GM20431 (cell line): Measurements from ENCODE around the gene MS4A4A.
"Not testable (repeated sequence)": the region's sequence is repeated elsewhere in the genome, so short reads cannot be mapped to it uniquely, and the experiment has no call there.

Experiments
- in situ Hi-C: fragments of 300-500 bp; cut with MseI, MboI; formaldehyde crosslinking; loops from one replicate; pipeline ENCODE4 v1.15.0; 2020; ENCODE audit warnings: low sequenced_read_pairs; ENCODE audit not compliant: unreplicated experiment

Gene MS4A4A

GRCh38 chr11:60301178-60301577 is 20.7 kb downstream of the MS4A4A start:
- in situ Hi-C loops: no loop called here

GRCh38 chr11:60301884-60302283 is 21.4 kb downstream of the MS4A4A start:
- in situ Hi-C loops: not testable (repeated sequence)

- in situ Hi-C loops: no loop called here
Measured at GRCh38 chr11:60303661-60304060, 23.2 kb downstream of the MS4A4A start.

- in situ Hi-C loops: no loop called here
Measured at GRCh38 chr11:60305906-60306619, 25.6 kb downstream of the MS4A4A start.

GRCh38 chr11:60307507-60308195 is 27.2 kb downstream of the MS4A4A start:
- in situ Hi-C loops: no loop called here

- in situ Hi-C loops: no loop called here
Measured at GRCh38 chr11:60310407-60310998, 30.0 kb downstream of the MS4A4A start.

- in situ Hi-C loops: no loop called here
Measured at GRCh38 chr11:60314635-60315321, 34.3 kb downstream of the MS4A4A start.

- in situ Hi-C loops: no loop called here
Measured at GRCh38 chr11:60315871-60316270, 35.4 kb downstream of the MS4A4A start.

- in situ Hi-C loops: no loop called here
Measured at GRCh38 chr11:60316317-60316716, 35.9 kb downstream of the MS4A4A start.

- in situ Hi-C loops: no loop called here
Measured at GRCh38 chr11:60318726-60319125, 38.3 kb downstream of the MS4A4A start.

- in situ Hi-C loops: no loop called here
Measured at GRCh38 chr11:60321051-60321450, 40.6 kb downstream of the MS4A4A start.

- in situ Hi-C loops: loop anchor here (25.0 kb wide), 1 partner anchor 310 kb away; no protein-coding TSS in a partner anchor
Measured at GRCh38 chr11:60326955-60327354, 46.5 kb downstream of the MS4A4A start, which contains the start of gene MS4A6E. Gene MS4A6E (plus strand): TSS chr11:60327255. CDS start chr11:60334896, 7,641 bp downstream.

- in situ Hi-C loops: loop anchor here (25.0 kb wide), 1 partner anchor 309 kb away; no protein-coding TSS in a partner anchor
Measured at GRCh38 chr11:60328460-60328859, 48.0 kb downstream of the MS4A4A start.

GRCh38 chr11:60332846-60333245 is 52.4 kb downstream of the MS4A4A start:
- in situ Hi-C loops: loop anchor here (25.0 kb wide), 1 partner anchor 304 kb away; no protein-coding TSS in a partner anchor

GRCh38 chr11:60334005-60334620 is 53.6 kb downstream of the MS4A4A start:
- in situ Hi-C loops: loop anchor here (25.0 kb wide), 1 partner anchor 303 kb away; no protein-coding TSS in a partner anchor

- in situ Hi-C loops: loop anchor here (25.0 kb wide), 1 partner anchor 300 kb away; no protein-coding TSS in a partner anchor
Measured at GRCh38 chr11:60336767-60337391, 56.4 kb downstream of the MS4A4A start.

- in situ Hi-C loops: loop anchor here (25.0 kb wide), 1 partner anchor 299 kb away; no protein-coding TSS in a partner anchor
Measured at GRCh38 chr11:60338053-60338452, 57.6 kb downstream of the MS4A4A start.

GRCh38 chr11:60339356-60339755 is 58.9 kb downstream of the MS4A4A start:
- in situ Hi-C loops: loop anchor here (25.0 kb wide), 1 partner anchor 298 kb away; no protein-coding TSS in a partner anchor

- in situ Hi-C loops: loop anchor here (25.0 kb wide), 1 partner anchor 294 kb away; no protein-coding TSS in a partner anchor
Measured at GRCh38 chr11:60343094-60343704, 62.7 kb downstream of the MS4A4A start.
